Measurements from ENCODE around the gene RGL1. TPM values are rescaled to one million over a fixed set of nuclear protein-coding genes. Genes with fewer than 3 reads are reported as not detected.

Gene RGL1
- total RNA-seq, 3 donors from 2014 or later = 6.2 to 29.8 (median 15.9) TPM

DNA sequence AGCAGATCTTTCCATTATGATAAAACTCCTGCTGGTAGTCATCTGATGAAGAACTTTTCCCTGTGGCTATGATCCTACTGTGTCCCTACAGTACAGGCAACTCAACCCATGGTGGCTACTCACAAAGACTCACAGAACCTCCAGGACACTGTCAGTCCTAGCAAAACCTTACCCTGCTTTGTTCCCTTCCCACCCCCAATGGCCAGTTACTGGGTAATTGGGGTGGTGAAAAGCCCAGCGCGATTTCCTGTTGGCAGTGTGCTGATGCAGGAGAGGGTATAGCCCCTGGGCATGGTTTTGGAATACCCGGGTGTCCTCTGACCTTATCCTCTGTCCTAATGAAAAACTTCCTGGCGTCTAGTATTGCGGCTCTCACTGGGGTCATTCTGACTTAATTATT, 533 bp upstream of the RGL1 start:
- H3K4me1 ChIP-seq (ENCODE audit: low read depth) = no peaks in the 10 kb centered on the region
- TF ChIP-seq, protein P1, sequence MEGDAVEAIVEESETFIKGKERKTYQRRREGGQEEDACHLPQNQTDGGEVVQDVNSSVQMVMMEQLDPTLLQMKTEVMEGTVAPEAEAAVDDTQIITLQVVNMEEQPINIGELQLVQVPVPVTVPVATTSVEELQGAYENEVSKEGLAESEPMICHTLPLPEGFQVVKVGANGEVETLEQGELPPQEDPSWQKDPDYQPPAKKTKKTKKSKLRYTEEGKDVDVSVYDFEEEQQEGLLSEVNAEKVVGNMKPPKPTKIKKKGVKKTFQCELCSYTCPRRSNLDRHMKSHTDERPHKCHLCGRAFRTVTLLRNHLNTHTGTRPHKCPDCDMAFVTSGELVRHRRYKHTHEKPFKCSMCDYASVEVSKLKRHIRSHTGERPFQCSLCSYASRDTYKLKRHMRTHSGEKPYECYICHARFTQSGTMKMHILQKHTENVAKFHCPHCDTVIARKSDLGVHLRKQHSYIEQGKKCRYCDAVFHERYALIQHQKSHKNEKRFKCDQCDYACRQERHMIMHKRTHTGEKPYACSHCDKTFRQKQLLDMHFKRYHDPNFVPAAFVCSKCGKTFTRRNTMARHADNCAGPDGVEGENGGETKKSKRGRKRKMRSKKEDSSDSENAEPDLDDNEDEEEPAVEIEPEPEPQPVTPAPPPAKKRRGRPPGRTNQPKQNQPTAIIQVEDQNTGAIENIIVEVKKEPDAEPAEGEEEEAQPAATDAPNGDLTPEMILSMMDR (IDR thresholded peaks at IDR 0.05) = no peak
- DNase-seq (no peak), ATAC-seq (no peak)
- intact Hi-C loops (cut with DNase I, micrococcal nuclease) = no loop called here
- H3K9me3 ChIP-seq = peaks cover 3% of the 10 kb centered on the region
- no peak overlapping the region for H3K4me3 ChIP-seq
- H3K36me3 ChIP-seq (ENCODE audit: low read depth) = no peaks in the 10 kb centered on the region

- no peak for DNase-seq
- no peak overlapping the region for H3K4me3 ChIP-seq
- H3K9me3 ChIP-seq = peaks cover 3% of the 10 kb centered on the region
- ATAC-seq = no peak
- H3K4me1 ChIP-seq (ENCODE audit: low read depth) = no peaks in the 10 kb centered on the region
- TF ChIP-seq, protein P1 (IDR thresholded peaks at IDR 0.05) = no peak
- no peaks in the 10 kb centered on the region for H3K36me3 ChIP-seq (ENCODE audit: low read depth)
- intact Hi-C loops (cut with DNase I, micrococcal nuclease) = no loop called here
Measured at GRCh38 chr1:183806125-183806524, 1.2 kb downstream of the RGL1 start.

- intact Hi-C loops (cut with DNase I, micrococcal nuclease) = no loop called here
- DNase-seq = no peak
- H3K36me3 ChIP-seq (ENCODE audit: low read depth) = no peaks in the 10 kb centered on the region
- peaks cover 3% of the 10 kb centered on the region for H3K9me3 ChIP-seq
- H3K4me3 ChIP-seq = no peak overlapping the region
- no peaks in the 10 kb centered on the region for H3K4me1 ChIP-seq (ENCODE audit: low read depth)
- TF ChIP-seq, protein P1 (IDR thresholded peaks at IDR 0.05) = no peak
- ATAC-seq = no peak
Measured at GRCh38 chr1:183806675-183807074, 1.8 kb downstream of the RGL1 start.

- H3K36me3 ChIP-seq (ENCODE audit: low read depth) = no peaks in the 10 kb centered on the region
- ATAC-seq (peak; percentile 23), DNase-seq (peak in 2 of 3 donors; percentile 26 to 49)
- intact Hi-C loops (cut with DNase I, micrococcal nuclease) = no loop called here
- no peaks in the 10 kb centered on the region for H3K9me3 ChIP-seq
- no peaks in the 10 kb centered on the region for H3K4me1 ChIP-seq (ENCODE audit: low read depth)
- TF ChIP-seq, protein P1 (IDR thresholded peaks at IDR 0.05) = no peak
- no peak overlapping the region for H3K4me3 ChIP-seq
Measured at GRCh38 chr1:183807549-183808168, 2.7 kb downstream of the RGL1 start.

GRCh38 chr1:183808296-183809027, 3.5 kb downstream of the RGL1 start:
- TF ChIP-seq, protein P1 (IDR thresholded peaks at IDR 0.05) = no peak
- Histone ChIP-seq H3K4me1 (ENCODE audit: low read depth) (no peaks in the 10 kb centered on the region), H3K9me3 (no peaks in the 10 kb centered on the region), H3K4me3 (no peak overlapping the region), H3K36me3 (ENCODE audit: low read depth) (no peaks in the 10 kb centered on the region)
- ATAC-seq = no peak
- DNase-seq = no peak
- intact Hi-C loops (cut with DNase I, micrococcal nuclease) = no loop called here

All from mucosa of descending colon (tissue), 3 donors.